A172 (cell line): Measurements from ENCODE around the gene HFE. TPM values are rescaled to one million over a fixed set of nuclear protein-coding genes. Genes with fewer than 3 reads are reported as not detected.
"Not testable (repeated sequence)": the region's sequence is repeated elsewhere in the genome, so short reads cannot be mapped to it uniquely, and the experiment has no call there.

ENCODE experiments used
- DNase-seq: peaks from one replicate; pipeline ENCODE4 v3.0.0-alpha.2; 2015; ENCODE audit warnings: low spot score
- total RNA-seq: library from RNA; depleted of rRNA; stranded (reverse); fragments of >200 nt; shearing (Covaris generic); gene quantifications from 2 replicates; pipeline ENCODE4 v1.2.3, GENCODE V29; 2014

The HFE gene
- total RNA-seq, 1 experiment from 2014 or later, result 17.0 TPM

DNA sequence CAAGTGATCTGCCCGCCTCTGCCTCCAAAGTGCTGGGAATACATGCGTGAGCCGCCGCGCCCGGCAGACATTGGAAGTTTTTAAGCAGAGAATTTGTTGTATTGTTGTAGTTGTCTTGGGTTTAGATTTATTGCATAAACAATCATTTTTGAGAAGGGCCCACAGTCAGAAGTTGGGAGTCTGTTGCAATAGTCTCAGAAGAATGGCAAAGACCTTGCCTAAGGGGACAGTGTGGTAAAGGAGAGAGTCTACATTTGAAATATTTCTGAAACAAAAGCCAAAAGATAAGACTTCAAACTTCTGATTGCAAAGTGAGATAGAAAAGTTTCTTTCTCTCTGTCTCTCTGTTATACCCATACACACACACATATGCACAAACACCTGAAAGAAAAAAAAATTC, 22.5 kb downstream of the HFE start:
- DNase-seq, result no peak

DNA sequence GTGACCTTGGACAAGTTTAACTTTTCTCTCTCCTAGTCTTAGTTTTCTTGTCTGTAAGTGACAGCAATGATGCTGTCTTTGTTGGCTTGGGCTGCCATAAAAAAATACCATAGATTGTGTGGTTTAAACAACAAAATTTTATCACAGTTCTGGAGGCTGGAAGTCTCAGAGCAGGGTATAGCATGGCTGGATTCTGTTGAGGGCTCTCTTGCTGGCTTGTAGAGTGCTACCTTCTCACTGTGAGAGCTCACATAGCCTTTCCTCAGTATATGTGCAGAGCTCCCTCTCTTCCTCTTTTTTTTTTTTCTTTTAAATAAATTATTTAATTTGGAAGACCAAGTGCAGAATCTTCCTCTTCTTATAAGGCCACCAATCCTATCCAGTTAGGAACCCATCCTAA, 26.3 kb downstream of the HFE start:
- no peak for DNase-seq

DNA sequence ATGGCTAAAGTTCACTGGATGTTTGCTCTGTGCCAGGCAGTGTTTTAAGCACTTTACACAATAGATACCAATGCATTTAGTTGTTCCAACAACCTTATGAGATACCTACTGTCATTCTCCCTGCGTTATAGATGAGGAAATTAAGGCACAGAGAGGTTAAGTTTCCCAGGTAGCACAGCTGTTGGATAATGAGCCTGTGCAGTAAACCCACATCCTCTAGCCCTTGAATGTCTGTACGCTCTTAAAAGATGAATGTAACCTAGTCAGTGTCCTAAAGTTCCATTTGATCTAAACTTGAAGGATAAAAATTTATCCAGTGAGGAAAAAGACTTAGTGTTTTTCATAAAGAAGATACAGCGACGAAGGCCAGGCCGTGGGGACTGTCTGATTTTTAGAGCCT, 28.0 kb downstream of the HFE start:
- no peak for DNase-seq

DNA sequence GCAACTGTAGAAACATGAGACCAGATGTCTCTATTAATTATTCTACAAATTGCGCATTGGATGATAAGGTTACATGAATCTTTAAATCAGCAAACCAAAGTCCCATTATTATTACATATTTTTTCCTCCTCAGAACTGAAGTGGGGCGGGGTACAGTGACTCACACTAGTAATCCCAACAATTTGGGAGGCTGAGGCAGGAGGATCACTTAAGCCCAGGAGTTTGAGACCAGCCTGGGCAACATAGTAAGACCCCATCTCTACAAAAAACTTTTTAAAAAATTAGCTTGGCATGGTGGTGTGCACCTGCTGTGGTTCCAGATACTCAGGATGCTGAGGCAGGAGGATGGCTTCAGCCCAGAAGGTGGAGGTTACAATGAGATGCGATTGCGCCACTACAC, 29.0 kb downstream of the HFE start:
- no peak for DNase-seq

DNA sequence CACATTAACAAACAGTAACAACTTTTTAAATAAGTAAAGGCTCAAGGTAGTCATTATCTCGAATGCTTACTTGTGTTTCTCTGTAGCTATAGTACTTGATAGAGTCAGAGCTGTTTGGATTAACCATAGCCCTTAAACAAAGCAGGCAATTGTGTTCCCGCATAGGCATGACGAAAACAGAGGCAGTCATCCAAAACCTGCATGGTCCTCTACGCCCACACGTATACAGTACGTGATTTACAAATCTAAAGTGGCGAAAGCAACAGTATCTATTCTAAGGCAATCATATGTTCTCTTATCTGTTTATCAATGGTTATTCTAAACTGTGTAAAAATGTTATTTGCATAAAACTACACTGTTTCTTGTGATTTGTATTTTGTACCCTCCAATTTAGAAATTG, 31.8 kb downstream of the HFE start:
- DNase-seq, result no peak

DNA sequence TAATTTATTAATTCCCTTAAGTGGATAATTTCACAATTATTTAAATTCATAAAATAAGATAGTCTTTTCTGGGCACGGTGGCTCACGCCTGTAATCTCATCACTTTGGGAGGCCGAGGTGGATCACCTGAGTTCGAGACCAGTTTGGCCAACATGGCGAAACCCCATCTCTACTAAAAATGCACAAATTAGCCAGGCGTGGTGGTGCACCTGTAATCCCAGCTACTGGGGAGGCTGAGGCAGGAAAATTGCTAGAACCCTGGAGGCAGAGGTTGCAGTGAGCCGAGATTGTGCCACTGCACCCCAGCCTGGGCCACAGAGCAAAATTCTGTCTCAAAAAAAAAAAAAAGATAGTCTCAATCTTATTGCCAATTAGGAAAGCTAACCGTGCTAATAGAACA, 32.9 kb downstream of the HFE start:
- DNase-seq, result not testable (repeated sequence)

DNA sequence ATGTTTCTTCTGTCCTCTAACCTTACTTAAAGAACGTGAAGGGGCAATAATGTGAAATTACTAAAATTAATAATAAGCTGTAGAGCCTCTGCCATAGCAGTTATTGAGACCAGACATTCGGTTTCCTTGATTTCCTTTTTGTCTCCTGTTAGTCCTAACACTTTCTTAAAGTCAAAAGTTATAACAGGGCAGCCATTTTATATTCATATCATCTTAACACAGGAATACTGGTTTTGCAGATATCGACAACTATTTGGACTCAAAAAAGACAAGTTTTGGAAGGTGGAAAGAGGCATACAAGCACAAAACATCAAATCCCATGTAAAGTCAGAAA, 33.5 kb downstream of the HFE start:
- no peak for DNase-seq

DNA sequence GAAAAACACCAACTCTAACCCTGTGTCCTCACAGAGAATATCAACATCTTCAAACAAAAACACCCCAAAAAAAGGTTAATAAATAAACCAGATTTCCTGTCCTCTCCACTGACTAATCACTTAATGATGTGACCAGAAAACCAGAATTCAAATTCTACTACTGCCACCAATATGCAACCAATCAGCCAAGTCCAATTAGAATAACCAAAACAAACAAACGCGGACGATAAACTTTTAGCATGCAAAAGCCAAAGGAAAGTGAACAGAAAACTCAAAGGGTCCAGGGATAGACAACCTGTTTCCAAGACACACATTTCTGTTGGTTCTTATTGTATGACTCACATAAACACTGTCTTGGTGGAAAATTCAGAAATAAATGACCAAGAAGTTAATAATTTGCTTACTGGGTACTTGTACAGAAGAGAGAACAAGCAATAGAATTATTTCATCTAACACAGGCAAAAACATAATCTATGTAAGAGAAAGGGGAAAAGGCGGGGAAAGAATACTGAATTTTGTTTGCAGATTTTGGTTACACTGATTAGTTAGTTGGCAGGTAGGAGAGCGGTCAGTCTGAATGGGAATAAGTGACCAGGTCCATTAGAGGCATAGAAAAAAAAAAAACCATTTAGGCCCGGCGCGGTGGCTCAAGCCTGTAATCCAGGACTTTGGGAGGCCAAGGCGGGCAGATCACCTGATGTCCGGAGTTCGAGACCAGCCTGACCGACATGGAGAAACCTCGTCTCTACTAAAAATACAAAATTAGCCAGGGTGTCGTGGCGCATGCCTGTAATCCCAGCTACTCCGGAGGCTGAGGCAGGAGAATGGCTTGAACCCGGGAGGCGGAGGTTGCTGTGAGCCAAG, 34.1 kb downstream of the HFE start:
- peak; percentile 38 for DNase-seq

DNA sequence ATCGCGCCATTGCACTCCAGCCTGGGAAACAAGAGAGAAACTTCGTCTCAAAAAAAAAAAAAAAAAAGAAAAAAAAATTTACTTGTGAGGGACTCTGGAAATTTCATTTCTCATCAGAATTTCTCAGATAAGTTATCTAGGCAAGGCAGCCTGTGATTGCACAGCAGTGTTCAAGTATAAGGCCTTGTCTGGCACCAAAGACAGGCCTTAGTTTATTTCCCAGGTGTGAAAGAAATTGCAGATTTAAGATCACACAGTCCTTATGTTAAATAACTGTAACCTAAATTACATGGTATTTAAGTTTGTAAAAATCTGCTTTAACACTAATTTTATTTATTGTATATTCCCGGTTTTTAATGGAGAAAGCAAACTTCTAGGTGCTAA, 34.8 kb downstream of the HFE start:
- DNase-seq, result no peak

DNA sequence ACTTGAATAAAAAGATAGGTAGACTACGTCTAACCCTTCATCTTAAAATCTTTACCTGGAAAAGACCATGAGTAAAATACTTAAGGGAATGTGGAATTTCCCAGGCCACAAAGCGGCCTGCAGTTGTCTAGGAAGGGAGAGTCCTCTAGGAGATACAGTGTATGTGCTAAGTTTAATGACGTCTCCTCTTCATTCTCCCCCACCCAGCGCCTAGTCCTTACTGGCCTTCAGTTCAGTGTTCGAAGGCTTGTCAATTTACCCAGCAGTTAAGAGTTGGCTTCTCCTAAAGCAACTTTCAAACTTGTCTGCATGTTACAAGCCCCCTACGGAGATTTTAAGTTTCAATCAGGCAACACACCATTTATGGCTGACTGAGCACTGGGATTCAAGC, 35.2 kb downstream of the HFE start:
- DNase-seq, result peak; percentile 64

DNA sequence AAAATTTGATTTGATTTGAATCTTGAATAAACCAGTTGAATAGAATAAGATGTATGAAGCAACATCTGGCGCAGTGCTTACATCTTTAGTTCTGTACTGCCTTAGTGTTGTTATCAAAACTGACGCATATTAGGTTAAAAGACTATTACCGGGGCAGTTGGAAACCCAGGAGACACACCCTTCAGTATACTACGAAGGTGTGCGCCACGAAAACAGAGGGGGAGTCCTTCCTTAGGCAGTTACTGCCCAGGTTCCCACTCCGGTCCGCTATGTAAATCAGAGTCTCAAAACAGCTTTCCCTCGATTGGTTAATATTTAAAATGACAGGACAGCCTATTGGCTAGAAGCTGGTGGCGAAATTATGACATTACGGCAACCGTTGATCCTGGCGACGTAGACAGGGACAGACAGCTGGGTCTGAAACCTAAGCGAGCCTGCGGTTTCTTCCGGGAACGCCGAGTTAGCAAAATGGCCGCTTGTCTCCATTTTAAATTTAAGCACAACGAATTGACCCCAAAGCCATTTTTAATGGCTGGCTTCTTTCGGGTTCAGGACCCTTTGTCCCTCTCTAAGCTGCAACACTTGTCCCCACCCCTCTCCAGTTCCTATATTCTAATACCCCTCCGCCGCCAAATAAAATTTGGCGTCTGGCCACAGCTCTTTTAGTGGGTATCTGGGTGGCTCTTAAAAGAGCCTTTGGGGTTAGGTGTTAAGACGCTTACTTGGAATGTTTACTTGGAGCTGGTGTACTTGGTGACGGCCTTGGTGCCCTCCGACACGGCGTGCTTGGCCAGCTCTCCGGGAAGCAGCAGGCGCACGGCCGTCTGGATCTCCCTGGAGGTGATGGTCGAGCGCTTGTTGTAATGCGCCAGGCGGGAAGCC, 35.8 kb downstream of the HFE start:
- peak; percentile 98 for DNase-seq

DNA sequence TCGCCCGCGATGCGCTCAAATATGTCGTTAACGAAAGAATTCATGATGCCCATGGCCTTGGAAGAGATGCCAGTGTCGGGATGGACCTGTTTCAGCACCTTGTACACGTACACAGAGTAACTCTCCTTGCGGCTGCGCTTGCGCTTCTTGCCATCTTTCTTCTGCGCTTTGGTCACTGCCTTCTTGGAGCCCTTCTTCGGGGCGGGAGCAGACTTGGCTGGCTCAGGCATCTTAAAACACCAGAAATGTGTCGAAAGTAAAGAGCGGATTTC, 36.4 kb downstream of the HFE start:
- no peak for DNase-seq

DNA sequence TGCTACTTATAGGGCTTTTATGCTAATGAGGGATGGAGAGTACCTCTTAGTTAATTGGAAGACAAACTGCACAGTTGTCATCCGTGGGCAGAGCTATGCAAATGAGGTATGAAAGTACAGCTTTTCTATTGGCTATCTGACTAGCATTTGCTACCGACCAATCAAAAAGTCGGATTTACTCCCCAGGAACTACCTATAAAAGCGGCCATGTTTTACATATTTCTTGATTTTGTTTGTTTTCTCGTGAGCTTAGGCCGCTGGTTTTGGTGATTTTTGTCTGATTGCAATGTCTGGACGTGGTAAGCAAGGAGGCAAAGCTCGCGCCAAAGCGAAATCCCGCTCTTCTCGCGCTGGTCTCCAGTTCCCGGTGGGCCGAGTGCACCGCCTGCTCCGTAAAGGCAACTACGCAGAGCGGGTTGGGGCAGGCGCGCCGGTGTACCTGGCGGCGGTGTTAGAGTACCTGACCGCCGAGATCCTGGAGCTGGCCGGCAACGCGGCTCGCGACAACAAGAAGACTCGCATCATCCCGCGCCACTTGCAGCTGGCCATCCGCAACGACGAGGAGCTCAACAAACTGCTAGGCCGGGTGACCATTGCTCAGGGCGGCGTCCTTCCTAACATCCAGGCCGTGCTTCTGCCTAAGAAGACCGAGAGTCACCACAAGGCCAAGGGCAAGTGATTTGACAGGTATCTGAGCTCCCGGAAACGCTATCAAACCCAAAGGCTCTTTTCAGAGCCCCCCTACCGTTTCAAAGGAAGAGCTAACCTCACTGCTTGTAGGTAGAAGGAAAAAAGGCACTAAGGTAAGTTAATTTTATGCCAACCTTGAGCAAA, 36.9 kb downstream of the HFE start:
- DNase-seq, result peak; percentile 99

DNA sequence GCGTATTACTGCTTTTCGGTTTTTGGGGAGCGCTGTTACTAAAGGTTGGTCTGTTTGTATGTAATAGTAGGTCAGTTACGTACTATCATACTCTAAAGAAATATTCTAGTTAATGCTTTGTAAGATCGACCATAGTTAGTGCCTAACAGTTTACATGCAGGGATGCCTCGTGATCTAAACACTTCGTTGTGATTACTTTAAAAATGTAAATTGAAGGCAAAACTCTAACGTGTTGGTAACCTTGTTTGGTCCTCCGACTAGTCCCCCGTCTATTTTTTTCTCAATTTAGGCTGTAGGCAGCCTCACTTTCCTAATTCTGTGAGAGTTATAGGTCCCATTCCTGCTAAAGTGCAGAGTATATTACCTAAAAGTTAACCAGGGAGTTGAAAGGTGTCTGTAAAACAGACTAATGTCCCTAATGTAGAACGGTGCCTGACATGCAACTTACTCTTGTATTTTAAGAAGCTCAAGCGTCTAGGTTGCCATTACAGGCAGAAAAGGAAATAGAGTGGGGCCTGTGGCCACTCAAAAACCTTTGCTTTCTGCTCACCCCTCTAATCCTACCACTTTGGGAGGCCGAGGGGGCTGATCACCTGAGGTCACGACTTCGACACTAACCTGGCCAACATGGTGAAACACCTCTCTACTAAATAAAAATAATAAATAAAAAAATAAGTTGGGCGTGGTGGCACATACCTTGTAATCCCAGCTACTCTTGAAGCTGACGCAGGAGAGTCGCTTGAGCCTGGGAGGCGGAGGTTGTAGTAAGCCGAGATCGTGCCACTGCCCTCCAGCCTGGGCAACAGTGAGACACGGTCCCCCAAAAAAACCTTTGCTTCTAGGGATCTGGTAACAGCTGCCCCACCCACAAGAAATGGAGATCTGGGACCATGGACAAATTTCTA, 37.8 kb downstream of the HFE start:
- no peak for DNase-seq

DNA sequence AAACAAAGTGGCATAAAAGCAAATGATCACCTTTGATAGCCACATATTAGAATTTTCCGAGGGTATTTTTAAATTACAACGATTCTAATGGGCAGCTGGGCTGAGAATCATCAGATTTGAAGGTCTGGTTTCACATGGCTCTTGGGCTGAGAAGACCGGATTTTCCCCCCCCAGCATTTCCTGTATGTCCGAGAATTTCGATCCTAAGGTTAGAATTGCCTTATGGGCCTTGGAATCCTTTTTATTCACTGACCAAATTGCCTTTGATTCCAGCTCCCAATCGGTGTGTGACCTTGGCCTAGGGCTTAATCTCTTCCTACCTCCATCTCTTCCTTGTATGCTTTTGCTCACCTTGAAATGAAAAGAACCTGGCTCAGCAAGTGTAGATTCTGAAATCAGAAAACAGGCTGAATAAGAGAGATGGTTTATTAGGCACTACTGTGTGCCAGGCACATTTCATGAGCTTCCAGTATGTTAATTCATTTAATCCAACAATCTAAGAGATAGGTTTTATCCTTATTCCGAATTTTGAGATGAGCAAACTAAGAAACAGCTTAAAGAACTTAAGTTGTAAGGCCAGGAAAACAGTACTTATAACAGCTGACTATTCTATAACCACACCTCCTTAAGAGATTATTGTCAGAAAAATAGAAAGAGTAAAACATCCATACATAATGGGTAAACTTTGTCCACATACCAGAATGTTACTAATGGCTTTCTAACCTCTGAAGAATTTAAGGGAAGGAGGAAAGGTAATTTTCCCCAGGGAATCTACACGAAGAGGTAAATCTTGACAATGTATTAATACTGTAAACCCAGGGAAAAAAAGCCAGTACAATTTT, 39.4 kb downstream of the HFE start:
- DNase-seq, result no peak

DNA sequence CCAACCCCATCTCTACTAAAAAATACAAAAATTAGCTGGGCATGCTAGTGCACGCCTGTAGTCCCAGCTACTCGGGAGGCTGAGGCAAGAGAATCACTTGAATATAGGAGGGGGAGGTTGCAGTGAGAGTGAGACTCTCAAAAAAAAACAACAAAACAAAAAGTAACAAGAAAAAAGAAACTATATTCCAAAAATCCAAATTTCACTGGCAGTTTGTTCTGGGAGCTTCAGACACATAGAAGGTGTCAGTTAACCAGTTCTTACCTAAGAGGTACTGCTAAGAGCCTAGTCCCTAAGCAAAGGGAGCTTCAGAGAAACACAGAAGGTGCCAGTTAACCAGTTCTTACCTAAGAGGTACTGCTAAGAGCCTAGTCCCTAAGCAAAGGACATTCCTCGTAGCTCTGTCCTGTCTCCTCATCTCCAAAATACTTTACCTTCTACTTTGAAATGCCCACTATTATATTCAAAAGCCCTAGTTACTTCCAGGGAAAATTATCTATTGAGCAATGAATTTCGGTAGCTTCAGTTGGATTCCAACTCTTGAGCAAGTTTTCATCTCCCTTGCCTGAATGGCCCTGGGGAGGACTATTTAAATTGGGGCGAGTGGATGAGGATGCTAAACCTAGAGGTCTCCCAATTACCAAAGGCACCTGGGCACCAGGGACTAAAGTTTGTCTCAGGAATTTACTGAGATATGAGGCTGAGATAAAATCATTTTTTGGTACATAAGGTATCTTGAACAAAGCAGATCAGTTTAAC, 41.0 kb downstream of the HFE start:
- no peak for DNase-seq

DNA sequence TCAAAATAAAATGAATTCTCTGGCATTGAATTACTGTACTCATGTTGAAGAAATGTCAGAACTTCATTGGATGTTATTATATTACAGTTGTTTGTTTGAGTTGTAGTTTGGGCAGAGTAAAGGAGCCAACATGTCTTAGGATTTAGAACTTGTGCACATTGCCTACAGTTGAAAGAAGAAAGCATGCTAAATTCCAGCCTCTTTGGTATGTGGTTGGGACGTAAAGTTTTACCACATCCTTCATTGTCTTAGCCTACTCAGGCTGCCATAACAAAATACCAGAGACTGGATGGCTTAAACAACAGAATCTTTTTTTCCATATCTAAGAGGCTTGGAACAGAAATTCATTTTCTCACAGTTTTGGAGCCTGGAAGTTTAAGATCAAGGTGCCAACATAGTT, 42.4 kb downstream of the HFE start:
- no peak for DNase-seq

DNA sequence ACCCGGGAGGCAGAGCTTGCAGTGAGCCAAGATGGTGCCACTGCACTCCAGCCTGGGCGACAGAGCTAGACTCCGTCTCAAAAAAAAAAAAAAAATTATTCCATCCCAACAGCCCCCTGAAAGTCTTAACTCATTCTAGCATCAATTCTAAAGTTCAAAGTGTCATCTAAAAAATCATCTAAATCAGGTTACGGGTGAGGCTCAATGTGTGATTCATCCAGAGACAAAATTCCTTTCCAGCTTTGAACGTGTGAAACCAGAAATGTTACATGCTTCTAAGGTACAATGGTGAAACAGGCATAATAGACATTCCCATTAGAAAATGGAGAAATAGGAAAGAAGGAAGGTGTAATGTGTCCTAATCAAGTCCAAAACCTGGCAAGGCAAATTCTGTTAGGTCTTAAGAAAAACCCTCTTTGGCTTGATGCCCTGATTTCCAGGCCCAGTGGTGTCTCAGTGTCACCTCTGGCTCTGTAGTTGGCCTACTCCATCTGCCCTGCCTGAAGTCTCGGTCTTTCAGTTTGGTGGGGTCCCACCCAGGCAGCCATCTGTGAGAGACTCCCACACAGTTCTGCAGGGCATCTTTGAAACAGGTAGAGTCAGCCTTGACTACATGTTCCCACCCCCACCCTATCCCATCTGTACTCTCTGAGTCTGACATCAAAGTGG, 43.5 kb downstream of the HFE start:
- no peak for DNase-seq

DNA sequence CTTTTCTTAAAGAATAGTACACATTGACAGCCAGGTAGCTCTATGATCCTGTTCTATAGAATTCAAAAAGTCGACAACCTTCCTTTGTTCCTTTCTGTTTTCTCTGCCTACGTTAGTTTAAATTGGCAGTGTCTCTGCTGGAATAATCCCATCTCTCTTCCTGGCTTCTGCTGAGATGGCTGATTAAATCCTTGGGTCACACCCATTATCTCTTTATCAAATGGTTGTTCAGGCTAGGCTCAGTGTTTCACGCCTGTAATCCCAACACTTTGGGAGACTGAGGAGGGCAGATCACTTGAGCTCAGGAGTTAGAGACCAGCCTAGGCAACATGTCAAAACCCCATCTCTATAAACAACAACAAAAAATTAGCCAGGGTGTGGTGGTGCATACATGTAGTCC, 44.4 kb downstream of the HFE start:
- DNase-seq, result no peak
